Measurements from ENCODE around the gene OR6J1.

DNA sequence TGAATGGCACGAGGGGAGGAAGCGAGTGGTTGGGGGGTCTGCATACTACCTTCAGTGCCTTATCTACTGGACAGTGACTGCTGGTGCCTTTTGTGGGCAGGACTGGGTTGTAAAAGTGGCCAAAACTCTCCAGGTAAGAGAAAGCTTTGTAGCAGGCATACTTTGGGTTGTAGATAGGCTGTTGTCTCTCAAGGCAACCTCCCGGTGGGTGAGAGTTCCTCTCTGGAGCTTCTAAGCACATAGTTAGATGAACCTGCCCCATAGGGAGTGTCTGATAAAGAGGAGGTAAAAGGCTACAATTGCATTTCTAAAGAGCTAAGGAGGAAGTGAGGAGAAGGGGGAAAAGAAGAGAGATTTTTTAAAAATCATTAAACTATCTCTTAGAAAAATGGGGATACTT is 51.0 kb downstream of the OR6J1 start:
- TF ChIP-seq EZH2 (IDR thresholded peaks at IDR 0.05) = no peak
- no peak for TF ChIP-seq POLR2AphosphoS5 (IDR thresholded peaks at IDR 0.05; ENCODE audit: borderline replicate concordance, low read depth, low read length)
